GM19193 (cell line): ENCODE data around the gene SLC6A16.

Experiments used
- POLR2A ChIP-seq: IDR thresholded peaks from 4 replicates; pipeline ENCODE4 v1.6.1; 2011; ENCODE audit not compliant: insufficient read depth, insufficient read length; ENCODE audit errors: extremely low read depth

Gene SLC6A16

GRCh38 chr19:49315111-49315510 lies 9.9 kb downstream of the SLC6A16 start:
- no peak for TF ChIP-seq POLR2A

GRCh38 chr19:49309087-49309486 lies 15.9 kb downstream of the SLC6A16 start:
- TF ChIP-seq POLR2A = no peak

- no peak for TF ChIP-seq POLR2A
These were observed 23.1 kb downstream of the SLC6A16 start for GRCh38 chr19:49301866-49302252.

GRCh38 chr19:49301165-49301865 lies 23.7 kb downstream of the SLC6A16 start:
- no peak for TF ChIP-seq POLR2A

GRCh38 chr19:49297403-49297802 lies 27.6 kb downstream of the SLC6A16 start:
- TF ChIP-seq POLR2A = no peak

GRCh38 chr19:49295208-49295880 lies 29.6 kb downstream of the SLC6A16 start:
- no peak for TF ChIP-seq POLR2A

- TF ChIP-seq POLR2A = no peak
These were observed 30.6 kb downstream of the SLC6A16 start for GRCh38 chr19:49294401-49294800.

- no peak for TF ChIP-seq POLR2A
These were observed 34.5 kb downstream of the SLC6A16 start for GRCh38 chr19:49290517-49290916.

GRCh38 chr19:49287141-49287770 lies 37.7 kb downstream of the SLC6A16 start:
- TF ChIP-seq POLR2A = no peak

- no peak for TF ChIP-seq POLR2A
These were observed 42.8 kb downstream of the SLC6A16 start for GRCh38 chr19:49282184-49282583.

GRCh38 chr19:49272204-49272603 lies 52.8 kb downstream of the SLC6A16 start:
- TF ChIP-seq POLR2A = no peak

GRCh38 chr19:49271080-49271753 lies 53.8 kb downstream of the SLC6A16 start:
- no peak for TF ChIP-seq POLR2A

GRCh38 chr19:49264258-49264657 lies 60.7 kb downstream of the SLC6A16 start:
- no peak for TF ChIP-seq POLR2A

- no peak for TF ChIP-seq POLR2A
These were observed 63.4 kb downstream of the SLC6A16 start for GRCh38 chr19:49261602-49262001.

- TF ChIP-seq POLR2A = no peak
These were observed 68.3 kb downstream of the SLC6A16 start for GRCh38 chr19:49256691-49257090.
